H1 (cell line): ENCODE measurements around the gene UBASH3B. TPM values are rescaled to one million over a fixed set of nuclear protein-coding genes. Genes with fewer than 3 reads are reported as not detected.

Experiments
- TCF12 ChIP-seq: IDR thresholded peaks from 2 replicates; pipeline ENCODE4 v1.6.1; 2011; ENCODE audit warnings: low read depth, mild to moderate bottlenecking, low read length
- polyA plus RNA-seq, 7 experiments: library from polyadenylated mRNA; depleted of rRNA in 3 of 7; stranded (reverse) in 5 of 7; unstranded in 2 of 7; fragments of >200 nt in 5 of 7; fragments of 200-250 nt in 2 of 7; gene quantifications; 1 replicate in 5 of 7; 2 replicates in 1 of 7; 4 replicates in 1 of 7; pipeline versions ENCODE4 v1.2.1 to v1.2.3, GENCODE V29; 2011 to 2013; ENCODE audit warnings: missing spikeins in 2 of 7, mixed read lengths in 2 of 7
- total RNA-seq: library from RNA; stranded (reverse); fragmentation: NEBNext Ultra II Directional; extraction: Animal tissue kit (Norgen Biotek cat#: 25700); gene quantifications from 2 replicates; pipeline ENCODE4 v1.2.1, GENCODE V29; 2021

The UBASH3B gene
- total and polyA plus RNA-seq, 2 of the 8 experiments (the other 6 are each of a cell fraction or from before 2014, with no cell fraction given) = 7.5 to 9.5 TPM

GRCh38 chr11:122659676-122660554 lies 4.4 kb downstream of the UBASH3B start (continued):
- TF ChIP-seq TCF12 = no peak
